PC-3 (cell line): Measurements from ENCODE around the gene SLAMF7. TPM values are rescaled to one million over a fixed set of nuclear protein-coding genes. Genes with fewer than 3 reads are reported as not detected.
"Not testable (repeated sequence)": the region's sequence is repeated elsewhere in the genome, so short reads cannot be mapped to it uniquely, and the experiment has no call there.

Experiments used
- ATAC-seq: fragments of 200-7000 bp; cut with Tn5 transposase; 2 replicates; pipeline ENCODE4 v1.9.1; 2020; ENCODE audit warnings: mild to moderate bottlenecking, moderate library complexity
- BruUV-seq: library from RNA; stranded (reverse); fragments of 400-500 nt; replicated peaks from 2 replicates; lab custom pipeline; 2021; lab: Mats Ljungman, UMichigan
- CTCF ChIA-PET: fragments of 300-600 bp; sonication (Branson Sonifier 250); formaldehyde crosslinking; loops from one replicate; lab custom pipeline; 2022; ENCODE audit warnings: antibody characterized with exemption; lab: Charles Lee
- POLR2A ChIA-PET: fragments of 300-600 bp; sonication (Branson Sonifier 250); formaldehyde crosslinking; loops from one replicate; lab custom pipeline; 2022; ENCODE audit warnings: antibody characterized with exemption; ENCODE audit not compliant: unreplicated experiment; lab: Charles Lee
- DNase-seq: peaks from one replicate; pipeline ENCODE4 v3.0.0-alpha.2; 2015
- H2AFZ ChIP-seq: fragments of 300-600 bp; sonication (generic); 2 replicates; pipeline ENCODE4 v1.6.0; 2016; ENCODE audit warnings: antibody characterized with exemption, low read length
- H3F3A ChIP-seq: fragments of 300-600 bp; sonication (generic); one replicate; pipeline ENCODE4 v1.6.0; 2017; ENCODE audit warnings: antibody characterized with exemption, low read length, control low read depth, mild to moderate bottlenecking; ENCODE audit not compliant: unreplicated experiment
- H3K27ac ChIP-seq: fragments of 300-600 bp; sonication (generic); 2 replicates; pipeline ENCODE4 v1.5.1; 2016; ENCODE audit warnings: mild to moderate bottlenecking, low read length
- H3K27me3 ChIP-seq: fragments of 300-600 bp; sonication (generic); 2 replicates; pipeline ENCODE4 v1.6.1; 2016; ENCODE audit warnings: low read length, mixed read lengths
- H3K36me3 ChIP-seq: fragments of 300-600 bp; sonication (generic); 2 replicates; pipeline ENCODE4 v1.6.1; 2016; ENCODE audit warnings: low read depth, mixed run types, low read length, mixed read lengths
- H3K4me1 ChIP-seq: fragments of 300-600 bp; sonication (generic); 2 replicates; pipeline ENCODE4 v1.5.1; 2016; ENCODE audit warnings: low read length; ENCODE audit not compliant: insufficient read depth
- H3K4me2 ChIP-seq: fragments of 300-600 bp; sonication (generic); 2 replicates; pipeline ENCODE4 v1.6.0; 2016; ENCODE audit warnings: low read length
- H3K4me3 ChIP-seq: fragments of 300-600 bp; sonication (generic); 2 replicates; pipeline ENCODE4 v1.5.1; 2016; ENCODE audit warnings: mild to moderate bottlenecking, low read length, mixed read lengths
- H3K79me2 ChIP-seq: fragments of 300-600 bp; sonication (generic); 2 replicates; pipeline ENCODE4 v1.6.1; 2017; ENCODE audit warnings: low read length, mixed read lengths
- H3K9ac ChIP-seq: fragments of 300-600 bp; sonication (generic); 2 replicates; pipeline ENCODE4 v1.6.0; 2016; ENCODE audit warnings: mild to moderate bottlenecking, low read length
- H3K9me2 ChIP-seq: fragments of 300-600 bp; sonication (generic); replicated peaks from 2 replicates; pipeline ENCODE4 v1.6.1; 2016; ENCODE audit warnings: mixed run types, low read length, mixed read lengths
- H3K9me3 ChIP-seq: fragments of 300-600 bp; sonication (generic); 2 replicates; pipeline ENCODE4 v1.6.1; 2016; ENCODE audit warnings: low read length, mixed read lengths
- H4K20me1 ChIP-seq: fragments of 300-600 bp; sonication (generic); 2 replicates; pipeline ENCODE4 v1.6.1; 2016; ENCODE audit warnings: low read length, mixed read lengths
- EZH2 ChIP-seq: fragments of 300-600 bp; sonication (generic); IDR thresholded peaks from one replicate; pipeline ENCODE4 v1.6.1; 2017; ENCODE audit warnings: antibody characterized with exemption, mild to moderate bottlenecking, low read length; ENCODE audit not compliant: unreplicated experiment
- EZH2phosphoT487 ChIP-seq: fragments of 300-600 bp; sonication (generic); IDR thresholded peaks from 2 replicates; pipeline ENCODE4 v1.6.1; 2018; ENCODE audit warnings: mild to moderate bottlenecking, antibody characterized with exemption, low read length, borderline replicate concordance
- intact Hi-C: fragments of 100-400 bp; cut with micrococcal nuclease; formaldehyde crosslinking; loops from 2 replicates; pipeline ENCODE4 v1.9.0; 2023
- total RNA-seq: library from RNA; depleted of rRNA; stranded (reverse); fragments of >200 nt; gene quantifications from 2 replicates; pipeline ENCODE4 v1.2.3, GENCODE V29; 2014
- TF ChIP-seq, protein P1 (sequence below): fragments of 300-600 bp; sonication (generic); conservative IDR thresholded peaks from 2 replicates; pipeline ENCODE4 v1.5.1; 2017; ENCODE audit warnings: antibody characterized with exemption, low read depth, mild to moderate bottlenecking, low read length

Gene SLAMF7
- total RNA-seq, 1 experiment from 2014 or later, result 0.15 TPM

DNA sequence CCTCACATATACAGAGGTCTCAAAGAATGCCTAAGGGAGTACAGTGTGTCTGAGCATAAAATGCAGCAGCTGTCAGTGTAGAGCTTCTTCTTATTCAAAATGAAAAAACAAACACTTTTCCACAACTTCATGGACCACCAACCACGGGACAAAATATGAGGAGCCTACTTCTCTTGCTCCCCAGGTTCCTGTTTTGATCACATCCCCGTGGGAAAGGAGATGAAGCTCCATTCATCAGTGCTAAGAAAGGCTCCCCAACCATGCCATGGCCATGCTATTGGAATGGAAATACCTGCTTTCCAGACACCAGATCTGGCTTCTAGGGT lies 27.8 kb upstream of the SLAMF7 start:
- TF ChIP-seq, protein P1, sequence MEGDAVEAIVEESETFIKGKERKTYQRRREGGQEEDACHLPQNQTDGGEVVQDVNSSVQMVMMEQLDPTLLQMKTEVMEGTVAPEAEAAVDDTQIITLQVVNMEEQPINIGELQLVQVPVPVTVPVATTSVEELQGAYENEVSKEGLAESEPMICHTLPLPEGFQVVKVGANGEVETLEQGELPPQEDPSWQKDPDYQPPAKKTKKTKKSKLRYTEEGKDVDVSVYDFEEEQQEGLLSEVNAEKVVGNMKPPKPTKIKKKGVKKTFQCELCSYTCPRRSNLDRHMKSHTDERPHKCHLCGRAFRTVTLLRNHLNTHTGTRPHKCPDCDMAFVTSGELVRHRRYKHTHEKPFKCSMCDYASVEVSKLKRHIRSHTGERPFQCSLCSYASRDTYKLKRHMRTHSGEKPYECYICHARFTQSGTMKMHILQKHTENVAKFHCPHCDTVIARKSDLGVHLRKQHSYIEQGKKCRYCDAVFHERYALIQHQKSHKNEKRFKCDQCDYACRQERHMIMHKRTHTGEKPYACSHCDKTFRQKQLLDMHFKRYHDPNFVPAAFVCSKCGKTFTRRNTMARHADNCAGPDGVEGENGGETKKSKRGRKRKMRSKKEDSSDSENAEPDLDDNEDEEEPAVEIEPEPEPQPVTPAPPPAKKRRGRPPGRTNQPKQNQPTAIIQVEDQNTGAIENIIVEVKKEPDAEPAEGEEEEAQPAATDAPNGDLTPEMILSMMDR, result no peak
- TF ChIP-seq EZH2 (no peak), EZH2phosphoT487 (no peak)
- CTCF ChIA-PET, result no interaction called here
- H3K4me2 ChIP-seq, result no peak overlapping the region

DNA sequence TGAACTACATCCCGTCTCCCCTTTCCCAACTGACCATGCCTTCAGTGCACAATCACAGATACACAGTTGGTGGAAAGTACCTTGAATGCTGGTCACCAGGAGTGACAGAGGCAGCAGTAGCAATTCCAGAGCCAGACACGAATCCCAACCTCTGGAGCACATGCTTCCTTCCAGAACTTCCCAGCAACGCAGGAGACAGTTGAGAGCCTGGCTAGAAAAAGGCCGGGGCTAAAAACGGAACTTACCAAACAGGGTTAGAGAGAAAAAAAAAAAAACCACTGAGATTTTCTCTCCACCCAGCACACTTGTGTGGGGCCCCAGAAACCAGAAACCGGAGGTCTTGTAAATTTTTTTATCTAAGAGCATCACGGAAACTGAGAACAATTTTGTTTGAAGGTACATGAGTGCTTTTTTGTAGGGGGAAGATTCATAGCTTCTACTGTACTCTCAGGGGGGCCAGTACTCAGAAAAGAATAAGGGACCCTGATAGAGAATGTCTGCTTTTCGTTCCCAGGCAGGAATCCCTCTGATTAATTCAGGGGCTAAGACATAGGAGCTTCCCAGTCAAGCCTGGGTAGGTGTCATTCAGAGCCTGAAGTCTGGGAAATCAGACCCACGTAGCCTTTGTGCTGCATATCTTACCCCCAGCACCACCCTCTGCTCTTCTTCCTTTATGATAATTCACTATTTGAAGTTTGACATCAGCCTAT lies 27.3 kb upstream of the SLAMF7 start, which contains the start of gene CD48:
CD48 (minus strand) TSS at position 221 of the 710 bp plus-strand sequence; CDS start at position 162, 59 bp downstream.
- Histone ChIP-seq H3K4me1 (no peaks in the 10 kb centered on the region), H3K9me2 (no peaks in the 10 kb centered on the region), H3K9ac (no peak within 1 kb of the TSS), H2AFZ (no peak within 1 kb of the TSS), H3K27ac (no peak within 1 kb of the TSS), H3K79me2 (no peaks in the 10 kb centered on the region), H3K36me3 (no peaks in the 10 kb centered on the region), H3K27me3 (peaks cover 91% of the 10 kb centered on the region), H3K4me2 (no peak within 1 kb of the TSS), H3F3A (no peaks in the 10 kb centered on the region), H4K20me1 (no peaks in the 10 kb centered on the region), H3K9me3 (no peaks in the 10 kb centered on the region), H3K4me3 (no peak within 1 kb of the TSS)
- TF ChIP-seq EZH2phosphoT487 (no peak), EZH2 (no peak)
- TF ChIP-seq, protein P1, result no peak
- ATAC-seq, result no peak
- ChIA-PET CTCF (no interaction called here), POLR2A (no interaction called here)
- intact Hi-C loops, result no loop called here
- DNase-seq, result no peak
- BruUV-seq, result no TSS peak

More for the DNA sequence above, 27.8 kb upstream of the SLAMF7 start:
- no TSS peak for BruUV-seq
- H3K79me2 ChIP-seq, result no peaks in the 10 kb centered on the region
- no peaks in the 10 kb centered on the region for H3F3A ChIP-seq
- H3K27ac ChIP-seq, result no peak overlapping the region
- ATAC-seq, result no peak
- H3K4me1 ChIP-seq, result no peaks in the 10 kb centered on the region
- H3K27me3 ChIP-seq, result peaks cover 91% of the 10 kb centered on the region
- DNase-seq, result no peak
- no peak overlapping the region for H3K4me3 ChIP-seq
- intact Hi-C loops, result no loop called here
- H3K9me2 ChIP-seq, result no peaks in the 10 kb centered on the region
- no peaks in the 10 kb centered on the region for H3K36me3 ChIP-seq
- H2AFZ ChIP-seq, result no peak overlapping the region
- H3K9me3 ChIP-seq, result no peaks in the 10 kb centered on the region
- POLR2A ChIA-PET, result no interaction called here
- H3K9ac ChIP-seq, result no peak overlapping the region
- H4K20me1 ChIP-seq, result no peaks in the 10 kb centered on the region

DNA sequence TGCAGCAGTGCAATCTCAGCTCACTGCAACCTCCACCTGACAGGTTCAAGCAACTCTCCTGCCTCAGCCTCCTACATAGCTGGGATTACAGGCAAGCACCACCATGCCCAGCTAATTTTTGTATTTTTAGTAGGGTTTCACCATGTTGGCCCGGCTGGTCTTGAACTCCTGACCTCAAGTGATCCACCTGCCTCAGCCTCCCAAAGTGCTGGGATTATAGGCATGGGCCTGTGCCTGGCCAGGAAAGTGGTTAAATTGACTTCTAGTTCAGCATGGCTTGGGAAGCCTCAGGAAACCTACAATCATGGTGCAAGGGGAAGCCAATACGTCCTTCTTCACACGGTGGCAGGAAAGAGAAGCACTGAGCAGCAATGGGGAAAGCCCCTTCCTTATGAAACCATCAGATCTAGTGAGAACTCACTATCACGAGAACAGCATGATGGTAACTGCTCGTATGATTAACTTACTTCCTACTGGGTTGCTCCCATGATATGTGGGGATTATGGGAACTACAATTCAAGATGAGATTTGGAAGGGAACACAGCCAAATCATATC lies 26.4 kb upstream of the SLAMF7 start:
- H3K4me3 ChIP-seq, H3K4me1 ChIP-seq, H3K27ac ChIP-seq, H3K9me3 ChIP-seq, H3K36me3 ChIP-seq, H3K4me2 ChIP-seq, H3F3A ChIP-seq, H2AFZ ChIP-seq, CTCF ChIA-PET, BruUV-seq, H3K79me2 ChIP-seq, ATAC-seq, intact Hi-C loops, H3K9me2 ChIP-seq, DNase-seq, H4K20me1 ChIP-seq, H3K9ac ChIP-seq: not testable (repeated sequence)
- POLR2A ChIA-PET, result interaction anchor here (0.6 kb wide), 1 partner anchor 172 kb away, joined by 3 read pairs; no protein-coding TSS in a partner anchor
- H3K27me3 ChIP-seq, result peaks cover 91% of the 10 kb centered on the region
